ENCODE results near the gene FYCO1.

FYCO1 gene

GRCh38 chr3:45981346-45982074, 14.1 kb downstream of the FYCO1 start:
- DNase-seq: no peak

DNA sequence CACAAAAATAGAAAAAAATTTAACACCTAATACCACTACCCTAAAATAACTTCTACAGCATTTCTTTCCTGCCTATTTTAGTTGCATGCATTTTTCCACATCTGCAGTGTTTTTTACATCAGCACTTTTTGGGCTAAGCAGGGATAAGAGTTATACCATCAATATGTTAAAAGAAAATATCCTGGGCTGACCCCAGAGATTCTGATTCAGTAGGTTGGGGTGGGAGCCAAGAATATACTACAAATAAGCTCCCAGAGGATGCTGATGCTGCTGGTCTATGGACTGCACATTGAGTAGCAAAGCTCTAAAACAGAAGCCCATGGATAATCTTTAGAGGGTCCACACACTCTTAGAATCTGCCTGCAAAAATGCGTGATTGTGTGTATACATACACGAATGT, 14.8 kb downstream of the FYCO1 start:
- DNase-seq: no peak

DNA sequence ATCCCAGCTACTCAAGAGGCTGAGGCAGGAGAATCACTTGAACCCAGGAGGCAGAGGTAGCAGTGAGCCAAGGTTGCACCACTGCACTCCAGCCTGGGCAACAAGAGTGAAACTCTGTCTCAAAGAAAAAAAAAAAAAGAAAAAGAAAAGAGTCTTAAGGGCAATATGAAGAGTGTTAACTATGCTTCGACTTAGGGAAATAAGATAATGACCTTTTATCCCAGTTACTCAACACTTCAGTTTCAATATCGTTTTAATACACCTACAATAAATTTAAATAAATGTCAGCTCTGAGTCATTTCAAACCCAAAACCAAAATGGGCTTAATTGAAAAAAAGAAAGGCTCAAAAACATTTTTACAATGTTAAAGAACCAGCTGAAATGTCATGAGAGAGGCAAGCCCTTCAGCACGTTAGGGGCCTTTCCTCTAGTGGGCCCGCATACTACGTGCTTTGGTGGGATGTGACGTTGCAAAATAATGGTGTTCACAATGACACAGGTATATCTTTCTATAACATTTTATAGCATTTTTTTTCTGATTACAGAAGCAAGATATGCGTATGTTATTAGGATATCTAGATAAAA, 15.3 kb downstream of the FYCO1 start:
- DNase-seq: no peak

GRCh38 chr3:45979378-45979777, 16.2 kb downstream of the FYCO1 start:
- no peak for DNase-seq

DNA sequence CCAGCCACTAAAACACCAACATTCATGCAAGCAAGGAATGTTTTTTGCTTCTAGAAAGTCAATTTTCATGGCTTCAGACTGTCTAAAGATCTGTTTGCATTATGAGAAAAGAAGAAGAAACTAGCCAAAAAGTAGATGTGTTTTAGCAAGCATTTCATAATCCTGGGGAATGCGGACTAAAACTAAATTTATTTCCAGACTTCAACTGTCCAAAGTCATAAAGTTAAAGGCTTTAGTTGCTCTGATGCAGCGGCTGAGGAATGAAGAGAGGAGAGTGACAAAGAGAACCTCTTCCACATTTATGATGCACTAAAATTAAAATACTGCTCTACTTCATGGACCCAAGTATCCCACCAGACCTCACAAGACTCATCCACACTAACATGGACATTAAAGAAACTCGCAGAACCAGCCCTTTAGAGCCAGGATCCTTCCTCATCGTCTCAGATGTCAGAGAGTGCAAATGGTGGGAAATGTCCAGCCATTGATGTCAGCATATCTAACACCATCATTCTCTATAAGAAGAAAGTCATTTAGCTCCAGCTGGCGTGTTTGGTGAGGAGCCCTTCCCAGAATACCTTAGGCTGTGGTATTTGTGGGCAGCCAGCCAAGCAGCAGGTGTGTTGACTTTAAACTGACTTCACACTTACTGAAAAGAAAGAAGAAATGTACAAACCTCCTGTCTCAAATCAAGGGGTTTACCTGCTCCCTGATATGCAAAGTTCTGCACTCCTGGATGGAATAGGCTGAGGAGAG, 17.4 kb downstream of the FYCO1 start:
- no peak for DNase-seq

- no peak for DNase-seq
Measured at GRCh38 chr3:45976191-45977091, 19.2 kb downstream of the FYCO1 start.

GRCh38 chr3:45975686-45976085, 19.9 kb downstream of the FYCO1 start:
- no peak for DNase-seq

DNA sequence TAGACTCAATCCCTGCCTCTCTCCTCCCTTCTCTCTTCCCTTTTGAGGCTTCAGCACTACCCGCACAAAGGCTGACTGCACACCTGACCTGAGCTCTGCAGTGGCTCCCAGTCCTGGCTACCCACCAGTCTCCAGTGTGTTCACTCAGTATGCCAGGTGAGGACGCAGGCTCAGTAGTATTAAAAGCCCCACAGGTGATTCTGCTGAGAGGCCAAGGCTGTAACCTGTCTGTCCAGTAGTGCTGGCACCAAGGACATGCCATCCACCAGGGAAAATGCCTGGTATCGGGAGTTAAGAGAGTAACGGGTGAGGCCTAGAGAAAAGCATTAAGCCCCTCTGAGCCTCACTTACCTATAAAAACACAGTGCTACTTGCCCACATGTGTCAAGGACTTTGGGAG, 20.9 kb downstream of the FYCO1 start:
- no peak for DNase-seq

DNA sequence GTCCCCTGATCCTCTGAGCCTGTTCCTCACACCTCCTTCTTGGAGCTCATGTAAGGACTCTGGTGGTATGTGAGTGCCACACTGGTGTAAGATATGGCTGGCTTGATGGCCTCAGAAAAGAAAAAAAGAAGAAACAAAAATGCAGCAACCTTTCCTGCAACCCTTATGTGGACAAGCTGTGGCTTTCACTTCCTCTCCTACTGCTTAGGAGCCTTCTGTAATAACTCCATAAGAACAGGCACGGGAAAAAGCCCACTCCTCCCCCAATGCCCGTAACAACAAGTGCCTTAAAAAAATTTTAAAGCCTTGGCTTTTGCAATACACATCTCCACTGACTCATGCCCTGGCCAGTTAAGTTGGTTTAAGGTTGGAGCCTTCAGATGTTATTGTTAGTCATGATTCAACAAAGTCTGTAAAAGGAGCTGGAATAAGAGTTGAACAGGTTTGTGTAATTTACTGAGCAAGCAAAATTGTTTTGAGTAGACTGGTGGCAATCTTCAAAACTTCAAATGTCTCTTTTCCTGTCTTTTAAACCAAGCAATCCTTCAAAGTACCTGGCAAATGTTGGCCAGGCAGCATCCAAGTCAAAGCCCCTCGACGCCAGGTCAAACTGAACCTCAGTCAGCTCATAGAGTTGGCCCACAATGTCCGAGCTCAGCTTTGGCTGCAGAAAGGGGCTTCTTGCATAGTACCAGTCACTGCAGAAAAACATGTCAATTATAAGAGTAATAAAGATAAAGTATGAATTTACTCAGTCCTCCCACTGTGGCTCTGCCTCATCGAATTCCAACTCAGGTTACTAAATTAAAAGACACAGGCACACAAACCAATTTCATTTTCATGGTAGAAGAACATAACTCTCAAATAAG, 22.9 kb downstream of the FYCO1 start:
- no peak for DNase-seq

DNA sequence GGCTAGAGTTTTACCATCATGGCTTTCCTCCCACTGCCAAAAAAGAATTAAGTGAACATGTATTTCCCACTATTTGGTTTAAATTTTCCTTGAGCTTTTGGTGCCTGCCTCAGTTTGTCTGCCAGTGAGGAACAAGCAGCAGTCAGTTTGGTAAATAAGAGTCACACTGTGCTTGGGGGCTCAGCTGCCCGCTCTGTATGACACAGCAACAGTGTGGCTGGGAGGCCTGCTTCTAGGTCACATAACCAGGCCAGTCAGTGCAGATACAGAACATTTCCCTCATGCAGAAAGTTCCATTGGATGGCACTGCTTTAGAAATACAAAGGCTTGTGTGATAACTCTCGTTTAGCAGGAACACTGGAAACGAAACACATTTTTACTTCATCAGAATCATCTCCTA, 25.7 kb downstream of the FYCO1 start:
- DNase-seq: no peak

DNA sequence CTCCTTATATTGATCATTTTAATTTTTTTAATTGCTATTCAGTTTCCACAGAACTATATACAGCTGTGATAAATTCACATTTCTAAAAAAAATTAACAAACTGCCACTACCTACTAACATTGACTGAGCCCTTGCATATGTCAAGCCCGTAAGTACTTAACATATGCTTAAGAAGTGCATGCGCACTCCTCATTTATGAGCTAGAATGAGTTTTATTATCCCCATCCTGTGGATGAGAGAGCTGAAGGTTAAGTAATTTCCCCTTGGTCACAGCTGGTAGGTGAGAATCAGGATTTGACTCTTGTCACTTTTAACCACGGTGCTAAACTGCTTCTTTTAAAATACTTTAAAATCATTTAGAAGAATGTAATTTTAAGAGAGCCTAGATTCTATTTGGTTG, 26.5 kb downstream of the FYCO1 start:
- DNase-seq: no peak

GRCh38 chr3:45968706-45969105, 26.9 kb downstream of the FYCO1 start:
- no peak for DNase-seq

- no peak for DNase-seq
Measured at GRCh38 chr3:45968149-45968548, 27.5 kb downstream of the FYCO1 start.

DNA sequence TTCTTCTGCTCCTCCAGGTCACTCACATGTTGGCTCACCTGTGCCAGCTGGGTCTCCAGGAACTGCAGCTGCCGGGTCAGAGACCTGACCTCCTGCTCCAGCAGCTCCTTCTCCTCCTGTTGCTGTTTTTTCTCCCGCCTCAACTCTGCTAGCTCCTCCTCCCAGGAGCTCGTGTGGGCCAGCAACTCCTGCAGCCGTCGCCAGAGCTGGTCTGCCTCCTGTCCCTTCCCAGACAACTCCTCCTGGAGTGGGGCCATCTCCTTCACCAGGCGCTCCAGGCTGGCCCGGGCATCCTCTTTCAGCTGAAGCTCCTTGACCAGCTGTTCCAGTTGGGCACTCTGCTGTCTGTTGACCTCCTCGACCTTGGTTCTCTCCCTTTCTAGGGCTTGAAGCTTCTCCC, 27.9 kb downstream of the FYCO1 start:
- no peak for DNase-seq

DNA sequence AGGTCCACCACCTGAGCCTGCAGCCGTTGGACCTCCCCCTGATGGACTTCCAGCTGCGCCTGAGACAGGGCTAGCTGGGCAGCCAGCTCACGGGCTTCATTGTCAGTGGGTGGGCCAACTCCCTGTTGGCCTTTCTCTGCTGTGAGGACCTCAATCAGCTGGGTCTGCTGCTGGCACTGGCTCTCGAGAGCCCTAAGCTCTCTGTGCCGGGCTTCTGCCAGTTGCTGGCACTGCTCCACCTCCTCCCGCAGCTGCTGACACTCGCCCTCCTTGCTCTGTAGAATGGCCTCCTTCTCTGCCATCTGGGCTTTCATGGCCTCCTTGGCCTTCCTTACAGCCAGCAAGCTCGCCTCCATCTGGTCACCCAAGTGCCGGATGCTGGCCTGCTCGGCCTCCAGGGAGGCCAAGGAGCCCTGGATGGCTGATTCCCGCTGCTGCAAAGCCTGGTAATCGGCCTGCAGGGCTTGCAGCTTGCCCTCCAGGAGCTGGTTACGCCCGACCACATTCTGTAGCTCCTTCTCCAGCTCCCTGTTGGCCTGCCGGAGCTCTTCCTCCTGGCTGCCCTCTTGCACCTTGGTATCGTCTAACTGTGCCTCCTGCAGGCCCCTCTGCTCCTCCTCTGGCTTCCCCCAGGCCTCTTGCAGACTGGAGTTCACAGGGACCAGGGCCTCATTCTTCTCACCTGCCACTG, 28.5 kb downstream of the FYCO1 start:
- no peak for DNase-seq

GRCh38 chr3:45966371-45966791, 29.2 kb downstream of the FYCO1 start:
- no peak for DNase-seq

- DNase-seq: no peak
Measured at GRCh38 chr3:45965653-45966052, 30.0 kb downstream of the FYCO1 start.

- no peak for DNase-seq
Measured at GRCh38 chr3:45965253-45965652, 30.4 kb downstream of the FYCO1 start.

- DNase-seq: no peak
Measured at GRCh38 chr3:45964139-45964538, 31.5 kb downstream of the FYCO1 start.

DNA sequence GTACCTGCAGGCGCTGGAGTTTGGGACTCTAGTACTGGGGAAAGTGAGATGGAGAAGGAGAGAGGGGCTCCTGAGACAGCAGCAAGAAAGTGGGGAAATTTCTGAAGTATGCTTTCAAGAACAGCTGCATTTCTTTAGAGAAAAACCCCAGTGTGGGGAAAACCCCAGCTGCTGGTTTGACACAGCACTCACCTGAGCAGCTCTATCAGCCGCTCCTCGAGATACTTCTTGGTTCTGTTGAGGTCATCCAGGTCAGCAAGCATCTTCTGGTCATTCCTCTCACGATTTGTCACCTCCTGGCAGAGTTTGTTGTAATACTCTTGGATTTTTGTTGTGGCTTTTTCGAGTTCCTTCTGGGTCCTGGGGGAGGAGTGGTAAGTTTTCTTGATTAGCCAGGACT, 33.6 kb downstream of the FYCO1 start:
- DNase-seq: no peak

DNA sequence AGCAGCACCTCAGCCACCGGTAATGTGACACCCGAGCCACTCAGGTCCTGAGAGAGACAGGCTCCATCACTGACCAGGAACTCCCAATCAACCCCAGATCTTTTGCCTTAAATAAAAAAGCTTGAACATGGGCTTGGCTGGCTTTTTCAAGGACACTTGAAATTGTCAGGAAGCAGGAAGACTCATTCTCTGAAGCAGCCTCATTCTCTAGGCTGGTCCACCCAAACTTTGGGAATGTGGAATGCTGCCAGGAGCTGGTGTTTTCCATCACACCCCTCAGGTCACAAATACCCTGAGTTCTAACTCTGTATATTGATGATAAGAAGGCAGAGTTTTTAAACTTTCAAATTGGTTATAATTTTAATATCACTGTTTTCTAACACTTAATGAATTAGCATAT, 35.3 kb downstream of the FYCO1 start:
- DNase-seq: no peak

DNA sequence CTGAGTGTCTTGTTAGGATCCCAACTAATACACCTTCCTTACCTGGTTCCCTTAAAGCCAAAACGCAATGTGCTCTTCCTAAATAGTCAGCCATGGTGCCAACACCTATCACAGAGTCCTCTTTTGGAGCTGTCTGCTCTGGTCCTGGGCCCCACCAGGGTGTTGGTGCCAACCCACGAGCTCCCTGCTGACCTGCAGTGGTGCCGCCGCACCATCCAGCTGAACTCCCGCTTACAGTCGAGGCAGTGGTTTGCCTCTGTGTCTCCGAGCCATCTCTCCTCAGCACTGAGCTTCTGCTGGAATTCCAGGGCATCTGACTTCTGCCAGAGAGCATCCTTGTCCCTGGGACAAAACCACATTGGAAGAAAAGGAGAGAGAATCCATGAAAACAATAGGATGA, 36.4 kb downstream of the FYCO1 start:
- DNase-seq: no peak

All from cortex of kidney (tissue), 1 donor.